NCI-H226 (cell line): ENCODE measurements around the gene CCSER1.
"Not testable (repeated sequence)": the region's sequence is repeated elsewhere in the genome, so short reads cannot be mapped to it uniquely, and the experiment has no call there.

Experiments used
- DNase-seq: peaks from one replicate; pipeline ENCODE4 v3.0.0-alpha.2; 2015

CCSER1 gene

DNA sequence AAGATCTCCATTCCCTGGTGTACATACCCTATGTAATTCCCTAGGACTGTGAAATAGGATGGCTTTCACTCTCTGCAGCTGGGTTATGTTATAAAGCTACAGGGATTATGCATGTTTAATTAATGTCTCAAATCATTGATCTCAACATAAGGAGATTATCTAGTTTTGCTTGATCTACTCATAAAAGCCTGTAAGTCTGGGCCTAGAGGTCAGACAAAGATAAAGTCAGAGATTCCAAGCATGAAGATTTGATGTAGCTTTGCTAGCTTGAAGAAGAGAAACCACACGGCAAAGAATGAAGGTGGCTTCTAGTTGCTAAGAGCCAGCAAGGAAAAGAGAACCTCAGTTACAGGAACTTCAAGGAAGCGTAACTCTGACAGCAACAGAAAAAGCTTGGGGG lies 456.9 kb downstream of the CCSER1 start:
- DNase-seq, result no peak

GRCh38 chr4:90585961-90586360 lies 458.8 kb downstream of the CCSER1 start:
- no peak for DNase-seq

DNA sequence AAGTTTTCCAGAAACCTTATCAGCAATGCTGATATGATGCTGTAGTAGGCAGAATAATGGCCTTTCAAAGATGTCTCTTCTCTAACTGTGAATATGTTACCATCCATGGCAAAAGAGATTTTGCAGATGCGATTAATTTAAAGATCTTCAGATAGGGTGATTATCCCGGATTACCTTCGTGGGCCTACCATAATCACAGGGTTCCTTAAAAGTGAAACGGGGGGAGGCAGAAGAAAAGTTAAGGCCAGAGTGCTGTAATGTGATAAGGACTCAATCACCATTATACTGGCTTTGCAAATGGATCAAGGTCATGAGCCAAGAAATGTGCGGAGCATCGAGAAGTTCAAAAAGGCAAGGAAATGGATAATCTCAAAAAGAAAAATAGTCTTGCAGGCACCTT lies 459.6 kb downstream of the CCSER1 start:
- no peak for DNase-seq

DNA sequence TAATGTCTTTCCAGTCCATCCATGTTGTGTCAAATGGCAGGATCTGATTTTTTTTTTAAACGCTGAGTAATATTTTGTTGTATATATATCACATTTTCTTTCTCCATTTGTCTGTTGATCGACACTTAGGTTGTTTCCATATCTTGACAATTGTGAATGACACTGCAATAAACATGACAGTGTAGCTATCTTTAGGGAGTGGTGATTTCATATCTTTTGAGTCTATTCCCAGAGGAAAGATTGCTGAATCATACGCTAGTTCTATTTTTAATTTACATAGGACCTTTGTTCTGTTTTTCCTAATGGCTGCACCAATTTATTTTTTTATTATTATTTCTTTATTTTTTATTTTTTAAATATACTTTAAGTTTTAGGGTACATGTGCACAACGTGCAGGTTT lies 470.7 kb downstream of the CCSER1 start:
- DNase-seq, result no peak

GRCh38 chr4:90598741-90599140 lies 471.5 kb downstream of the CCSER1 start:
- no peak for DNase-seq

- no peak for DNase-seq
Observed at GRCh38 chr4:90602726-90603125, 475.5 kb downstream of the CCSER1 start.

DNA sequence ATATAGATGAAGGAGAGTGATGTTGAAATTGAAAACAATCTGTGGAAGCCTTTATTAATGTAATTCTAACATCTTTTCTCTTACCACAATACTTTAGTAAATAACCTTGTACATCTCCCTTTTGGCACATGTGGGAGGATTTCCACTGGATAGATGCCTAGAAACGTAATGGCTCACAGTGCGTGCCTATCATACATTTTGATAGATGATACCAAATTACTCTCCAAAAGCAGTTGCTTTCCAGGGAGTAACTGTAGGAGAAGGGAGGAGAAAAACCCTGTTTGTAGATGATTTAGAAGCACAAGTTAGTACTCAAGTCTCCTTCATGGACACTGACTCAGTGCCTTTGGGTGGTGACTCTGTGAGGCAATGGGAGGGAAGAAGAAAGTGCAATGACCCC lies 476.3 kb downstream of the CCSER1 start:
- DNase-seq, result peak; percentile 35

DNA sequence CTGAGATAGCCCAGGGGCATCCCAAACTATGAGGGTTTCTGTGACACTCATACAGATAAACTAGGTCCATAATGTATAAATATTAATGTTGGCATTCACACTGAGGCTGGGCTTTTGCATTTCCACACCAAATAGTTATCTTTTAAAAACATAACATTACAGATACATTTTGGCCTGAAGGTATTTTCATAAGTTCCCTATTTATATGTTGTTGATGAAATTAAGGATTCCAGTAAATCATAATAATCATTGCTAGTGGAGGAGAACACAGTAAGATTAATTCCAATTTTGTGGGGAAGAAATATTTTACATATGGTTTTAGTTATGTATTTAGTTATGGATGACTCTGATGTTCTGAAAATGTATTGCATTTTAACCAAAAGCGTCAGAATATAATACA lies 479.6 kb downstream of the CCSER1 start:
- no peak for DNase-seq

DNA sequence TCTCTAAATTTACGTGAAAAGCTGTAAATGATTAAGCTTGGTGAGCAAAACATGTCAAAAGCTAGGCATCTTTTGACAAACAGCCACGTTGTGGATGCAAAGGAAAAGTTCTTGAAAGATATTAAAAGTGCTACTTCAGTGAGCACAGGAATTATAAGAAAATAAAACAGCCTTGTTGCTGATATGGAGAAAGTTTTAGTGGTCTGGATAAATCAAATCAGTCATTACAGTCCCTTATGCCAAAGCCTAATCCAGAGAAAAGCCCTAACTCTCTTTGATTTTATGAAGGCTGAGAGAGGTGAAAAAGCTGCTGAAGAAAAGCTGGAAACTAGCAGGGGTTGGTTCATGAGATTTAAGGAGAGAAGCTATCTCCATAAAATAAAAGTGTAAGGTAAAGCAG lies 487.2 kb downstream of the CCSER1 start:
- no peak for DNase-seq

- no peak for DNase-seq
Observed at GRCh38 chr4:90621080-90621479, 493.9 kb downstream of the CCSER1 start.

DNA sequence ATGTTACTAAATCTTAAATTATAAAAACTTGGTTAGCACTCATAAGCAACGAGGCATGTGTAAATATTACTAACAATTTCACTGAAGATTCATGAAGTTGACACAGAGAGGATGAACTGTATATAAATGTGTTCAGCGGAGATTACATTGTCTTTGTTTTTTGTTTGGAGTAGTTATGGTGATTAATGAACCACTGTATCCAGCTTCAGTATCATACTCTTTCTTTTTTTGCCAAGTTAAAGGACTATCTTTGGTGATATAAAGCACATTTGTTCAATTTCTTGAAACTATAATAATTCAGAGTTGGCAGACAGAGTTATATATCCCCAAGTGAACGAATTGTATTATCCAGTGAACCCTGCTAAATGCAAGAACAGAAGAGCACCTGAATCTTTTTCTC lies 497.6 kb downstream of the CCSER1 start:
- no peak for DNase-seq

DNA sequence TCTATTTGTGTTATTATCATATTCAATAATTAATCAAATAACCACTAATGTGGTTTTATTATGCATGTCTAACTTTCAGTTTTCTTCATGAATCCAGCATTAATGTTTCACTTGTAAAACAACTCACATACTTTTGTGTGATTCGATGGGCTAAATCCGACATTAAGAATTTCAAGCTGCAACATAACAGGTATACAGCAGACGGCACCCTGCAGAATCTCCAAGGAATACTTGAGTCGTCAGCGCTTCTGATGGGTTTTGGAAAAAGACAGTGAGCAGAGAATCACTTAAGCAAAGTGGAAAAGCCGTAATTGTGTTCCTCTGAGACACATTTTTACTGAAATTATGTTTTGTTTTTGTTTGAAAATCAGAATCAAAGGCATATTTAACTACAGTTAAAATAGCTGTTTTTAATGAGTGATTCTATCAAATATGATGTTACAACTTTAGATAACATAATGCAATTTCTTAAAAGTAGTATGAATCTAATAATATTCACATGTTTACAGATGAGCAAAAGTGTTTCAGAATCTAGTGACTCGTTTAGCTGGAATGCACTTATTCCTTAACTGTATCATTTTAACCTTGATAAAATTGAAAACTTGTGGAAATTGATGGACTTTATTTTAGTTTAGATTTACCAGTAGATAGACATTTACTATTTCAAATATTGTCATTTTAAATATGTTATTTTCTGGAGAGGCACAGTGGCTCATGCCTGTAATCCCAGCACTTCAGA lies 514.8 kb downstream of the CCSER1 start:
- no peak for DNase-seq

- DNase-seq, result no peak
Observed at GRCh38 chr4:90643156-90643555, 516.0 kb downstream of the CCSER1 start.

DNA sequence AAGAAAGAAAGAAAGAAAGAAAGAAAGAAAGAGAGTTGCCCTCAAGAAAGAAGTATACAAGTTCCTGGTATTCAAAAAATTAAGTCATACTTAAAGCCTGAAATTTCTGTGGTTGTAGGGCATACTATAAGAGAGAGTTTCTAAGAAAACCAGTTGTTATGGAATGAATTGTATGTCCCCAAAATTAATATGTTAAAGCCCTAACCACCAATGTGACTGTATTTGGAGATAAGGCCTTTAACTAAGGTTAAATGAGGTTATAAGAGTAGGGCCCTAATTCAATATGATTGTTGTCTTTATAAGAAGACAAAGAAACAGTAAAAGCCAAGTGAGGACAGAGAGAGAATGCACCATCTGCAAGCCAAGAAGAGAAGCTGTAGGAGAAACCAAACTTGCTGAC lies 521.1 kb downstream of the CCSER1 start:
- no peak for DNase-seq

DNA sequence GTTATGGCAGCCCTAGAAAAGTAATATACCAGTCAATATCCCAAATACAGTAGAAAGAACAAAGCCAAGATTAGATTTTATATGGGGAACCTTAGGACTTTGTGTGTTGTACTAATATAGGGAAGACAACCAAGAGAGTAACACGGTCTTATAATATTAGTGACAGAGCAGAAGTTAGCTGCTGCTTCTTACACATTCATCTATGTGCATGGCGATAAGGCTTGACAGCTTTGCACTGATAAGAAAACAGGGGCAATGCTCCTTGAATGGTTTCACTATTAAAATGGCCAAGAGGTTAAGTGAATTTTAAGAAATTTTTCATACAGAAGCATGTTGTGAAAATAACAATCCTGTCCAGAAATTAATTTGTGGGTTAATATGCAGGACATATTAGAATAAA lies 521.6 kb downstream of the CCSER1 start:
- DNase-seq, result no peak

- no peak for DNase-seq
Observed at GRCh38 chr4:90660672-90661071, 533.5 kb downstream of the CCSER1 start.

- no peak for DNase-seq
Observed at GRCh38 chr4:90670183-90670582, 543.0 kb downstream of the CCSER1 start.

- DNase-seq, result no peak
Observed at GRCh38 chr4:90689739-90690138, 562.5 kb downstream of the CCSER1 start.

DNA sequence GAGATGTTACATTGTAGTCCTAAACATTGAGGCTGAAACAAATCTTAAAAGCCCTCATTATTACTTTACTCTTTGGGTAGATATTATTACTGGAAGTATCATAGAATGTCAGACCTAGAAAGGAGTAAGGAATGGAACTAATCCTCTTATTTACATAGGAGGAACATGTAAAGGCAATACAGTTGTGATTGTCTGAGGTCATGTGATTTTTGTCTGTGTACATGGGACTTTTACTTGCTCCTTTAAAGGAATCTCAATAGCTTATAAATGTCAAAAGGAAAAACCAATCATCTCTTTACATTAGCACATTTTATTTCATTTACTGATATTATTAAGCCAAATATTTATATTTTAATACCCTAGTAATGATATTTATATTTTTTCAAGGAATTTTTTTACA lies 568.2 kb downstream of the CCSER1 start:
- DNase-seq, result no peak

DNA sequence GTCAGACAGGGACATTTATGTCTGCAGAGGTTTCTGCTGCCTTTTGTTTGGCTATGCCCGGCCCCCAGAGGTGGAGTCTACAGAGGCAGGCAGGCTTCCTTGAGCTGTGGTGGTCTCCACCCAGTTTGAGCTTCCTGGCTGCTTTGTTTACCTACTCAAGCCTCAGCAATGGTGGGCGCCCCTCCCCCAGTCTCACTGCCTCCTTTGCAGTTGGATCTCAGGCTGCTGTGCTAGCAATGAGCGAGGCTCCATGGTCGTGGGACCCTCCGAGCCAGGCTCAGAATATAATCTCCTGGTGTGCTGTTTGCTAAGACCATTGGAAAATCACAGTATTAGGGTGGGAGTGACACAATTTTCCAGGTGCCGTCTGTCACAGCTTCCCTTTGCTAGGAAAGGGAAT lies 578.3 kb downstream of the CCSER1 start:
- not testable (repeated sequence) for DNase-seq

GRCh38 chr4:90715242-90715641 lies 588.0 kb downstream of the CCSER1 start:
- no peak for DNase-seq

GRCh38 chr4:90718931-90719330 lies 591.7 kb downstream of the CCSER1 start:
- no peak for DNase-seq

DNA sequence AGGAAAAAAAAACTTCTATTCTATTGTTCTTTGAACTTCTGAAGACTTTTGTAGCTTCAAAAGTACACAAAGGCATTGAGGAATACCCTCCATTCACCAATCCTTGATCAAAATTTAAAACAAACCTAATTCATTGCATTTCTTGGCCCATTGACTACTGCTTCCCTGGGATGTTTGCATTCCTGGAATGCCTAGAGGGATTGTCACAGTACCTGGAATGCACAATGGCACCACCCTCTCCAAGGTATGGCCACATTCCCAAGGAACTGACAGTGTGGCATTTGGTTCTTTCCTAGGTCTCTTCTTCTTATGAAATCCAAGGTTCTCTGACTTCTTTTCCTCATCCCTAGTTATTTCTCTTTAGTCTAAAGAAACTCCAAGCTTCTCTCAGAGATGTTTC lies 600.7 kb downstream of the CCSER1 start:
- peak; percentile 64 for DNase-seq

GRCh38 chr4:90730752-90731151 lies 603.6 kb downstream of the CCSER1 start:
- DNase-seq, result peak; percentile 14

GRCh38 chr4:90733211-90733610 lies 606.0 kb downstream of the CCSER1 start:
- no peak for DNase-seq
